ENCODE data around the gene PATJ.

PATJ gene

GRCh38 chr1:61749574-61749973 lies 7.3 kb downstream of the PATJ start:
- H3K4me1 ChIP-seq (ENCODE audit: insufficient read depth, low read length) = peaks cover 27% of the 10 kb centered on the region
- no peak overlapping the region for H3K9ac ChIP-seq (ENCODE audit: low read depth, low read length)
- no peaks in the 10 kb centered on the region for H3K9me3 ChIP-seq (ENCODE audit: insufficient read depth, low read depth, low read length)
- no peaks in the 10 kb centered on the region for H3K27me3 ChIP-seq (ENCODE audit: insufficient read depth, low read length)
- H3K27ac ChIP-seq (ENCODE audit: low read depth, low read length) = no peak overlapping the region
- no peaks in the 10 kb centered on the region for H3K36me3 ChIP-seq (ENCODE audit: insufficient read depth, low read length)
- 86% methylated on average over 2 of the region's 2 CpGs for WGBS
- no peak overlapping the region for H3K4me3 ChIP-seq (ENCODE audit: low read length)

- H3K4me1 ChIP-seq (ENCODE audit: insufficient read depth, low read length) = peaks cover 12% of the 10 kb centered on the region
- H3K4me3 ChIP-seq (ENCODE audit: low read length) = no peak overlapping the region
- no peak overlapping the region for H3K9ac ChIP-seq (ENCODE audit: low read depth, low read length)
- H3K9me3 ChIP-seq (ENCODE audit: insufficient read depth, low read depth, low read length) = no peaks in the 10 kb centered on the region
- H3K36me3 ChIP-seq (ENCODE audit: insufficient read depth, low read length) = no peaks in the 10 kb centered on the region
- H3K27ac ChIP-seq (ENCODE audit: low read depth, low read length) = peak overlapping the region; percentile 20; the same call in 1 of the 2 replicates
- WGBS = 82% methylated on average over 1 of the region's 1 CpG
- no peaks in the 10 kb centered on the region for H3K27me3 ChIP-seq (ENCODE audit: insufficient read depth, low read length)
Observed at GRCh38 chr1:61752921-61753389, 10.7 kb downstream of the PATJ start.

- H3K4me1 ChIP-seq (ENCODE audit: insufficient read depth, low read length) = peaks cover 12% of the 10 kb centered on the region
- no peak overlapping the region for H3K4me3 ChIP-seq (ENCODE audit: low read length)
- H3K27ac ChIP-seq (ENCODE audit: low read depth, low read length) = no peak overlapping the region
- no peaks in the 10 kb centered on the region for H3K9me3 ChIP-seq (ENCODE audit: insufficient read depth, low read depth, low read length)
- H3K27me3 ChIP-seq (ENCODE audit: insufficient read depth, low read length) = no peaks in the 10 kb centered on the region
- 91% methylated on average over 1 of the region's 1 CpG for WGBS
- no peaks in the 10 kb centered on the region for H3K36me3 ChIP-seq (ENCODE audit: insufficient read depth, low read length)
- H3K9ac ChIP-seq (ENCODE audit: low read depth, low read length) = no peak overlapping the region
Observed at GRCh38 chr1:61753998-61754508, 11.8 kb downstream of the PATJ start.

- H3K36me3 ChIP-seq (ENCODE audit: insufficient read depth, low read length) = no peaks in the 10 kb centered on the region
- H3K9ac ChIP-seq (ENCODE audit: low read depth, low read length) = no peak overlapping the region
- 93% methylated on average over 3 of the region's 4 CpGs for WGBS
- H3K9me3 ChIP-seq (ENCODE audit: insufficient read depth, low read depth, low read length) = no peaks in the 10 kb centered on the region
- no peak overlapping the region for H3K4me3 ChIP-seq (ENCODE audit: low read length)
- H3K27me3 ChIP-seq (ENCODE audit: insufficient read depth, low read length) = no peaks in the 10 kb centered on the region
- peaks cover 12% of the 10 kb centered on the region for H3K4me1 ChIP-seq (ENCODE audit: insufficient read depth, low read length)
- no peak overlapping the region for H3K27ac ChIP-seq (ENCODE audit: low read depth, low read length)
Observed at GRCh38 chr1:61754545-61754944, 12.3 kb downstream of the PATJ start.

GRCh38 chr1:61756773-61757172 lies 14.5 kb downstream of the PATJ start:
- 94% methylated on average over 2 of the region's 3 CpGs for WGBS
- no peak overlapping the region for H3K4me3 ChIP-seq (ENCODE audit: low read length)
- H3K36me3 ChIP-seq (ENCODE audit: insufficient read depth, low read length) = no peaks in the 10 kb centered on the region

GRCh38 chr1:61757950-61758349 lies 15.7 kb downstream of the PATJ start:
- H3K4me3 ChIP-seq (ENCODE audit: low read length) = no peak overlapping the region
- H3K9me3 ChIP-seq (ENCODE audit: insufficient read depth, low read depth, low read length) = no peaks in the 10 kb centered on the region
- peaks cover 2% of the 10 kb centered on the region; the same call in 1 of the 2 replicates for H3K36me3 ChIP-seq (ENCODE audit: insufficient read depth, low read length)
- peaks cover 3% of the 10 kb centered on the region for H3K4me1 ChIP-seq (ENCODE audit: insufficient read depth, low read length)
- H3K9ac ChIP-seq (ENCODE audit: low read depth, low read length) = no peak overlapping the region
- H3K27ac ChIP-seq (ENCODE audit: low read depth, low read length) = no peak overlapping the region
- 92% methylated on average over 2 of the region's 2 CpGs for WGBS
- H3K27me3 ChIP-seq (ENCODE audit: insufficient read depth, low read length) = no peaks in the 10 kb centered on the region

More at GRCh38 chr1:61756773-61757172, 14.5 kb downstream of the PATJ start:
- Histone ChIP-seq H3K27me3 (ENCODE audit: insufficient read depth, low read length) (no peaks in the 10 kb centered on the region), H3K9ac (ENCODE audit: low read depth, low read length) (no peak overlapping the region), H3K4me1 (ENCODE audit: insufficient read depth, low read length) (peaks cover 12% of the 10 kb centered on the region), H3K9me3 (ENCODE audit: insufficient read depth, low read depth, low read length) (no peaks in the 10 kb centered on the region), H3K27ac (ENCODE audit: low read depth, low read length) (no peak overlapping the region)

GRCh38 chr1:61770131-61770530 lies 27.9 kb downstream of the PATJ start:
- Histone ChIP-seq H3K4me1 (ENCODE audit: insufficient read depth, low read length) (no peaks in the 10 kb centered on the region), H3K4me3 (ENCODE audit: low read length) (no peak overlapping the region), H3K9ac (ENCODE audit: low read depth, low read length) (no peak overlapping the region), H3K9me3 (ENCODE audit: insufficient read depth, low read depth, low read length) (no peaks in the 10 kb centered on the region), H3K27ac (ENCODE audit: low read depth, low read length) (no peak overlapping the region), H3K36me3 (ENCODE audit: insufficient read depth, low read length) (peaks cover 78% of the 10 kb centered on the region), H3K27me3 (ENCODE audit: insufficient read depth, low read length) (no peaks in the 10 kb centered on the region)
- 100% methylated on average over 1 of the region's 1 CpG for WGBS

- H3K27me3 ChIP-seq (ENCODE audit: insufficient read depth, low read length) = no peaks in the 10 kb centered on the region
- H3K27ac ChIP-seq (ENCODE audit: low read depth, low read length) = no peak overlapping the region
- no peak overlapping the region for H3K4me3 ChIP-seq (ENCODE audit: low read length)
- no peaks in the 10 kb centered on the region for H3K9me3 ChIP-seq (ENCODE audit: insufficient read depth, low read depth, low read length)
- 93% methylated on average over 2 of the region's 2 CpGs for WGBS
- no peak overlapping the region for H3K9ac ChIP-seq (ENCODE audit: low read depth, low read length)
- H3K36me3 ChIP-seq (ENCODE audit: insufficient read depth, low read length) = peaks cover 57% of the 10 kb centered on the region
- no peaks in the 10 kb centered on the region for H3K4me1 ChIP-seq (ENCODE audit: insufficient read depth, low read length)
Observed at GRCh38 chr1:61776091-61776490, 33.8 kb downstream of the PATJ start.

GRCh38 chr1:61779231-61779630 lies 37.0 kb downstream of the PATJ start:
- Histone ChIP-seq H3K9me3 (ENCODE audit: insufficient read depth, low read depth, low read length) (no peaks in the 10 kb centered on the region), H3K4me1 (ENCODE audit: insufficient read depth, low read length) (no peaks in the 10 kb centered on the region), H3K27ac (ENCODE audit: low read depth, low read length) (no peak overlapping the region), H3K4me3 (ENCODE audit: low read length) (no peak overlapping the region), H3K27me3 (ENCODE audit: insufficient read depth, low read length) (no peaks in the 10 kb centered on the region), H3K9ac (ENCODE audit: low read depth, low read length) (no peak overlapping the region), H3K36me3 (ENCODE audit: insufficient read depth, low read length) (peaks cover 39% of the 10 kb centered on the region)
- 90% methylated on average over 2 of the region's 2 CpGs for WGBS

- Histone ChIP-seq H3K27me3 (ENCODE audit: insufficient read depth, low read length) (no peaks in the 10 kb centered on the region), H3K4me1 (ENCODE audit: insufficient read depth, low read length) (no peaks in the 10 kb centered on the region), H3K27ac (ENCODE audit: low read depth, low read length) (no peak overlapping the region), H3K36me3 (ENCODE audit: insufficient read depth, low read length) (peaks cover 28% of the 10 kb centered on the region), H3K9me3 (ENCODE audit: insufficient read depth, low read depth, low read length) (no peaks in the 10 kb centered on the region), H3K9ac (ENCODE audit: low read depth, low read length) (no peak overlapping the region), H3K4me3 (ENCODE audit: low read length) (no peak overlapping the region)
Observed at GRCh38 chr1:61781151-61781550, 38.9 kb downstream of the PATJ start.

GRCh38 chr1:61782771-61783170 lies 40.5 kb downstream of the PATJ start:
- Histone ChIP-seq H3K27me3 (ENCODE audit: insufficient read depth, low read length) (no peaks in the 10 kb centered on the region), H3K9me3 (ENCODE audit: insufficient read depth, low read depth, low read length) (no peaks in the 10 kb centered on the region), H3K36me3 (ENCODE audit: insufficient read depth, low read length) (peaks cover 38% of the 10 kb centered on the region), H3K4me1 (ENCODE audit: insufficient read depth, low read length) (no peaks in the 10 kb centered on the region), H3K9ac (ENCODE audit: low read depth, low read length) (no peak overlapping the region), H3K27ac (ENCODE audit: low read depth, low read length) (no peak overlapping the region), H3K4me3 (ENCODE audit: low read length) (no peak overlapping the region)
- WGBS = 100% methylated on average over 4 of the region's 4 CpGs

GRCh38 chr1:61784726-61785125 lies 42.4 kb downstream of the PATJ start:
- 89% methylated on average over 2 of the region's 2 CpGs for WGBS
- no peaks in the 10 kb centered on the region for H3K9me3 ChIP-seq (ENCODE audit: insufficient read depth, low read depth, low read length)

More at GRCh38 chr1:61784726-61785125, 42.4 kb downstream of the PATJ start:
- H3K9ac ChIP-seq (ENCODE audit: low read depth, low read length) = no peak overlapping the region
- H3K36me3 ChIP-seq (ENCODE audit: insufficient read depth, low read length) = peaks cover 40% of the 10 kb centered on the region
- no peak overlapping the region for H3K4me3 ChIP-seq (ENCODE audit: low read length)
- no peaks in the 10 kb centered on the region for H3K27me3 ChIP-seq (ENCODE audit: insufficient read depth, low read length)
- no peaks in the 10 kb centered on the region for H3K4me1 ChIP-seq (ENCODE audit: insufficient read depth, low read length)
- no peak overlapping the region for H3K27ac ChIP-seq (ENCODE audit: low read depth, low read length)

All from HUES64 (cell line).